ENCODE measurements around the gene CSF1R. TPM values are rescaled to one million over a fixed set of nuclear protein-coding genes. Genes with fewer than 3 reads are reported as not detected.

CSF1R gene
- total RNA-seq, 4 donors from 2014 or later = 24.9 to 51.7 (median 31.5) TPM

GRCh38 chr5:150022681-150023080 is 63.7 kb downstream of the CSF1R start:
- no peak overlapping the region for H3K4me3 ChIP-seq
- H3K27ac ChIP-seq (replicated peaks in 1 of 4) = peak overlapping the region; percentile 18 to 67 (median 47)
- TF ChIP-seq EP300 (IDR thresholded peaks at IDR 0.05) (no peak), POLR2A (IDR thresholded peaks at IDR 0.05; ENCODE audit: low read depth) (no peak), POLR2AphosphoS5 (IDR thresholded peaks at IDR 0.05) (no peak), CTCF (IDR thresholded peaks at IDR 0.05) (no peak)
- intact Hi-C loops (cut with DNase I) = no loop called here
- no peaks in the 10 kb centered on the region for H3K9me3 ChIP-seq
- 88% methylated on average over 2 of the region's 2 CpGs for WGBS
- H3K36me3 ChIP-seq = peaks cover 23 to 82% (median 70%) of the 10 kb centered on the region in 4 donors
- no peak for DNase-seq (ENCODE audit: extremely low spot score)
- no peaks in the 10 kb centered on the region for H3K27me3 ChIP-seq
- H3K4me1 ChIP-seq = peaks cover 23 to 42% (median 33%) of the 10 kb centered on the region in 4 donors

- 53% methylated on average over 1 of the region's 1 CpG for WGBS
- intact Hi-C loops (cut with DNase I) = no loop called here
- H3K4me1 ChIP-seq = peaks cover 23 to 42% (median 33%) of the 10 kb centered on the region in 4 donors
- no peak for DNase-seq (ENCODE audit: extremely low spot score)
- H3K27me3 ChIP-seq = no peaks in the 10 kb centered on the region
- TF ChIP-seq CTCF (IDR thresholded peaks at IDR 0.05) = no peak
- peak in 1 of 2 donors; percentile 20 for TF ChIP-seq POLR2AphosphoS5 (IDR thresholded peaks at IDR 0.05)
- peak overlapping the region; percentile 18 to 67 (median 47) for H3K27ac ChIP-seq (replicated peaks in 1 of 4)
- no peaks in the 10 kb centered on the region for H3K9me3 ChIP-seq
- no peak overlapping the region for H3K4me3 ChIP-seq
- peaks cover 23 to 81% (median 70%) of the 10 kb centered on the region in 4 donors for H3K36me3 ChIP-seq
Measured at GRCh38 chr5:150022158-150022531, 64.2 kb downstream of the CSF1R start.

GRCh38 chr5:150021491-150022157 is 64.7 kb downstream of the CSF1R start:
- TF ChIP-seq POLR2A (IDR thresholded peaks at IDR 0.05; ENCODE audit: low read depth) = no peak
- peak in 1 of 2 donors; percentile 30 for TF ChIP-seq POLR2AphosphoS5 (IDR thresholded peaks at IDR 0.05)
- DNase-seq (ENCODE audit: extremely low spot score) = no peak
- Histone ChIP-seq H3K4me3 (no peak overlapping the region), H3K27me3 (no peaks in the 10 kb centered on the region), H3K9me3 (no peaks in the 10 kb centered on the region), H3K4me1 (peaks cover 23 to 42% (median 33%) of the 10 kb centered on the region in 4 donors), H3K27ac (replicated peaks in 1 of 4) (peak overlapping the region; percentile 18 to 67 (median 47)), H3K36me3 (peaks cover 20 to 79% (median 66%) of the 10 kb centered on the region in 4 donors)
- 67% methylated on average over 13 of the region's 13 CpGs for WGBS
- intact Hi-C loops (cut with DNase I) = no loop called here

- Histone ChIP-seq H3K4me1 (peaks cover 23 to 42% (median 33%) of the 10 kb centered on the region in 4 donors), H3K36me3 (peaks cover 9 to 77% (median 62%) of the 10 kb centered on the region in 4 donors), H3K4me3 (no peak overlapping the region), H3K27me3 (no peaks in the 10 kb centered on the region), H3K27ac (replicated peaks in 1 of 4) (peak overlapping the region in 1 of 4 donors; percentile 4), H3K9me3 (no peaks in the 10 kb centered on the region)
- intact Hi-C loops (cut with DNase I) = no loop called here
- WGBS = 95% methylated on average over 1 of the region's 1 CpG
- TF ChIP-seq POLR2AphosphoS5 (IDR thresholded peaks at IDR 0.05) = no peak
- TF ChIP-seq CTCF (IDR thresholded peaks at IDR 0.05) = no peak
- no peak for TF ChIP-seq POLR2A (IDR thresholded peaks at IDR 0.05; ENCODE audit: low read depth)
- no peak for TF ChIP-seq EP300 (IDR thresholded peaks at IDR 0.05)
- DNase-seq (ENCODE audit: extremely low spot score) = no peak
Measured at GRCh38 chr5:150020249-150020648, 66.1 kb downstream of the CSF1R start.

- Histone ChIP-seq H3K9me3 (no peaks in the 10 kb centered on the region), H3K4me1 (peaks cover 12 to 19% (median 18%) of the 10 kb centered on the region in 4 donors), H3K27me3 (no peaks in the 10 kb centered on the region), H3K27ac (replicated peaks in 1 of 4) (no peak overlapping the region), H3K4me3 (no peak overlapping the region), H3K36me3 (peaks cover 29 to 86% (median 74%) of the 10 kb centered on the region in 4 donors)
- TF ChIP-seq POLR2A (IDR thresholded peaks at IDR 0.05; ENCODE audit: low read depth) (no peak), CTCF (IDR thresholded peaks at IDR 0.05) (no peak), EP300 (IDR thresholded peaks at IDR 0.05) (no peak), POLR2AphosphoS5 (IDR thresholded peaks at IDR 0.05) (no peak)
- DNase-seq (ENCODE audit: extremely low spot score) = no peak
- intact Hi-C loops (cut with DNase I) = no loop called here
- WGBS = 77% methylated on average over 6 of the region's 6 CpGs
Measured at GRCh38 chr5:150017226-150018005, 68.9 kb downstream of the CSF1R start.

Data from esophagus muscularis mucosa (tissue), 4 donors.